ENCODE data around the gene NUDT16L1. TPM values are rescaled to one million over a fixed set of nuclear protein-coding genes. Genes with fewer than 3 reads are reported as not detected.

NUDT16L1 gene
- total and polyA plus RNA-seq, 2 of the 8 experiments (the other 6 are each of a cell fraction or from before 2014, with no cell fraction given): 34.8 to 77.3 TPM

DNA sequence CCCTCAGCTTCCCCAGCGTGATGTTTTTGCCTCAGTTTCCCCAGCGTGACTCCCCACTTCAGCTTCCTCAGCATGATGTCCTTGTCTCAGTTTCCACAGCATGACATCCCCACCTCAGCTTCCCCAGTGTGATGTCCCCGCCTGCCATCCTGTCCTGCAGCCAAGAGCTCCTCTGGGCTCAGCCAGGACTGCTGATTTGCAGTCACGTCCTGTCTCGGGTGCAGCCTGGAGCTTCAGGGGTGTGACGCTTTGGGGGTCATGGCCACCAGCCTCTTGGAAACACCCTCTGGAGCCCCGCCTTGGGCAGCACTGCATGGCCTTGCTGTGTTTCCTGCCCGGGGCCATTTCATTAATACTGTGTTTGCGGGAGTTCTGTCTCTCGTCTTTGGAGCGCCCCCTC lies 16.5 kb upstream of the NUDT16L1 start (continued):
- TF ChIP-seq, protein P1, sequence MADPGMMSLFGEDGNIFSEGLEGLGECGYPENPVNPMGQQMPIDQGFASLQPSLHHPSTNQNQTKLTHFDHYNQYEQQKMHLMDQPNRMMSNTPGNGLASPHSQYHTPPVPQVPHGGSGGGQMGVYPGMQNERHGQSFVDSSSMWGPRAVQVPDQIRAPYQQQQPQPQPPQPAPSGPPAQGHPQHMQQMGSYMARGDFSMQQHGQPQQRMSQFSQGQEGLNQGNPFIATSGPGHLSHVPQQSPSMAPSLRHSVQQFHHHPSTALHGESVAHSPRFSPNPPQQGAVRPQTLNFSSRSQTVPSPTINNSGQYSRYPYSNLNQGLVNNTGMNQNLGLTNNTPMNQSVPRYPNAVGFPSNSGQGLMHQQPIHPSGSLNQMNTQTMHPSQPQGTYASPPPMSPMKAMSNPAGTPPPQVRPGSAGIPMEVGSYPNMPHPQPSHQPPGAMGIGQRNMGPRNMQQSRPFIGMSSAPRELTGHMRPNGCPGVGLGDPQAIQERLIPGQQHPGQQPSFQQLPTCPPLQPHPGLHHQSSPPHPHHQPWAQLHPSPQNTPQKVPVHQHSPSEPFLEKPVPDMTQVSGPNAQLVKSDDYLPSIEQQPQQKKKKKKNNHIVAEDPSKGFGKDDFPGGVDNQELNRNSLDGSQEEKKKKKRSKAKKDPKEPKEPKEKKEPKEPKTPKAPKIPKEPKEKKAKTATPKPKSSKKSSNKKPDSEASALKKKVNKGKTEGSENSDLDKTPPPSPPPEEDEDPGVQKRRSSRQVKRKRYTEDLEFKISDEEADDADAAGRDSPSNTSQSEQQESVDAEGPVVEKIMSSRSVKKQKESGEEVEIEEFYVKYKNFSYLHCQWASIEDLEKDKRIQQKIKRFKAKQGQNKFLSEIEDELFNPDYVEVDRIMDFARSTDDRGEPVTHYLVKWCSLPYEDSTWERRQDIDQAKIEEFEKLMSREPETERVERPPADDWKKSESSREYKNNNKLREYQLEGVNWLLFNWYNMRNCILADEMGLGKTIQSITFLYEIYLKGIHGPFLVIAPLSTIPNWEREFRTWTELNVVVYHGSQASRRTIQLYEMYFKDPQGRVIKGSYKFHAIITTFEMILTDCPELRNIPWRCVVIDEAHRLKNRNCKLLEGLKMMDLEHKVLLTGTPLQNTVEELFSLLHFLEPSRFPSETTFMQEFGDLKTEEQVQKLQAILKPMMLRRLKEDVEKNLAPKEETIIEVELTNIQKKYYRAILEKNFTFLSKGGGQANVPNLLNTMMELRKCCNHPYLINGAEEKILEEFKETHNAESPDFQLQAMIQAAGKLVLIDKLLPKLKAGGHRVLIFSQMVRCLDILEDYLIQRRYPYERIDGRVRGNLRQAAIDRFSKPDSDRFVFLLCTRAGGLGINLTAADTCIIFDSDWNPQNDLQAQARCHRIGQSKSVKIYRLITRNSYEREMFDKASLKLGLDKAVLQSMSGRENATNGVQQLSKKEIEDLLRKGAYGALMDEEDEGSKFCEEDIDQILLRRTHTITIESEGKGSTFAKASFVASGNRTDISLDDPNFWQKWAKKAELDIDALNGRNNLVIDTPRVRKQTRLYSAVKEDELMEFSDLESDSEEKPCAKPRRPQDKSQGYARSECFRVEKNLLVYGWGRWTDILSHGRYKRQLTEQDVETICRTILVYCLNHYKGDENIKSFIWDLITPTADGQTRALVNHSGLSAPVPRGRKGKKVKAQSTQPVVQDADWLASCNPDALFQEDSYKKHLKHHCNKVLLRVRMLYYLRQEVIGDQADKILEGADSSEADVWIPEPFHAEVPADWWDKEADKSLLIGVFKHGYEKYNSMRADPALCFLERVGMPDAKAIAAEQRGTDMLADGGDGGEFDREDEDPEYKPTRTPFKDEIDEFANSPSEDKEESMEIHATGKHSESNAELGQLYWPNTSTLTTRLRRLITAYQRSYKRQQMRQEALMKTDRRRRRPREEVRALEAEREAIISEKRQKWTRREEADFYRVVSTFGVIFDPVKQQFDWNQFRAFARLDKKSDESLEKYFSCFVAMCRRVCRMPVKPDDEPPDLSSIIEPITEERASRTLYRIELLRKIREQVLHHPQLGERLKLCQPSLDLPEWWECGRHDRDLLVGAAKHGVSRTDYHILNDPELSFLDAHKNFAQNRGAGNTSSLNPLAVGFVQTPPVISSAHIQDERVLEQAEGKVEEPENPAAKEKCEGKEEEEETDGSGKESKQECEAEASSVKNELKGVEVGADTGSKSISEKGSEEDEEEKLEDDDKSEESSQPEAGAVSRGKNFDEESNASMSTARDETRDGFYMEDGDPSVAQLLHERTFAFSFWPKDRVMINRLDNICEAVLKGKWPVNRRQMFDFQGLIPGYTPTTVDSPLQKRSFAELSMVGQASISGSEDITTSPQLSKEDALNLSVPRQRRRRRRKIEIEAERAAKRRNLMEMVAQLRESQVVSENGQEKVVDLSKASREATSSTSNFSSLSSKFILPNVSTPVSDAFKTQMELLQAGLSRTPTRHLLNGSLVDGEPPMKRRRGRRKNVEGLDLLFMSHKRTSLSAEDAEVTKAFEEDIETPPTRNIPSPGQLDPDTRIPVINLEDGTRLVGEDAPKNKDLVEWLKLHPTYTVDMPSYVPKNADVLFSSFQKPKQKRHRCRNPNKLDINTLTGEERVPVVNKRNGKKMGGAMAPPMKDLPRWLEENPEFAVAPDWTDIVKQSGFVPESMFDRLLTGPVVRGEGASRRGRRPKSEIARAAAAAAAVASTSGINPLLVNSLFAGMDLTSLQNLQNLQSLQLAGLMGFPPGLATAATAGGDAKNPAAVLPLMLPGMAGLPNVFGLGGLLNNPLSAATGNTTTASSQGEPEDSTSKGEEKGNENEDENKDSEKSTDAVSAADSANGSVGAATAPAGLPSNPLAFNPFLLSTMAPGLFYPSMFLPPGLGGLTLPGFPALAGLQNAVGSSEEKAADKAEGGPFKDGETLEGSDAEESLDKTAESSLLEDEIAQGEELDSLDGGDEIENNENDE (IDR thresholded peaks at IDR 0.05; ENCODE audit: insufficient replicate concordance, low read length): no peak
- TF ChIP-seq CREB1 (IDR thresholded peaks at IDR 0.05) (no peak), TAF7 (optimal IDR thresholded peaks at IDR 0.05; ENCODE audit: borderline replicate concordance, low read depth, low read length) (no peak), FOSL1 (IDR thresholded peaks at IDR 0.05; ENCODE audit: insufficient read depth, low read depth, low read length) (no peak), SIX5 (IDR thresholded peaks at IDR 0.05; ENCODE audit: low read depth, low read length) (no peak)

Data from H1 (cell line).